HG03095 (cell line): Measurements from ENCODE around the gene HINT1.

Source experiments
- ATAC-seq: cut with Tn5 transposase; IDR thresholded peaks from one replicate; pipeline ENCODE4 v1.9.1; 2021; ENCODE audit warnings: moderate library complexity; ENCODE audit not compliant: unreplicated experiment

The HINT1 gene

GRCh38 chr5:131114754-131115153, 50.3 kb downstream of the HINT1 start:
- no peak for ATAC-seq

- no peak for ATAC-seq
These were observed 52.6 kb downstream of the HINT1 start for GRCh38 chr5:131112424-131112823.

GRCh38 chr5:131110256-131110594, 54.8 kb downstream of the HINT1 start:
- no peak for ATAC-seq

DNA sequence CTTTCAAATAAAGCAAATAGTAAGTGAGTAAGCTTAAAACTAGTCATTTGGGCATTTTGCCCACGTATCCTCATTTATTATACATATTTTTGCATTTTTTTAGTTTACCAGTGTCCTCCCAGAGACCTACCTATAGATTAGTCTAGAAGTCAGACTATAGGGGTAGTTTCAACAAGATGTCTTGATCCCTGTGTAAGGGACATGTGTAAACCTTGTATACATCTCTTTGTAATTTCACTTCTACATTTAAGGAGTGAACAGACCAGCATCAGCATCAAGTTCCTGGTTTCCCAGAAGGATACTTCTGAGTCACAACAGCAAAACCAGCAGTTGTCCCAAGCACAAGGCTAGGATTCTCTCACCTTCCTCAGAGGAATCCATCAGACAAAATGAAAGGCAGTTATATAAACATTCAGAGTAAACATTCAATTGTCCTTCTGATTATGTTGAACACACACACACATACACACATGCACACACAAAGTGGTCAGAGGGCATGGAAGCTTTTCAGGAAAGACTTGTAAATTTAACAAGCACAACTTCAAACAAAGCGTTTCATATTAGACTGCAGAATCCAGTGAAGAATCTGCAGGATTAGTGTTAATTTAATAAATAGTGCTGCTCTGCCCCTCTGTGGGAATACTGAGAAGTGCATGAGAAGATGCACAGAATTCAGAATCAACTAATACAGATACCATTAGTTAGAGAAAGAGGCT, 55.4 kb downstream of the HINT1 start:
- ATAC-seq: no peak
